Adrenal gland (tissue), 12 donors: ENCODE measurements around the gene ENAM. TPM values are rescaled to one million over a fixed set of nuclear protein-coding genes. Genes with fewer than 3 reads are reported as not detected.
"Not testable (repeated sequence)": the region's sequence is repeated elsewhere in the genome, so short reads cannot be mapped to it uniquely, and the experiment has no call there.

ENCODE experiments used
- DNase-seq, 7 donors: peaks; one replicate each; pipeline ENCODE4 v3.0.0-alpha.2; 2019 to 2020
- H3K27ac ChIP-seq, 5 donors: fragments of 200-600 bp; sonication (generic) in 4 of 5; 1 replicate in 3 of 5; 2 replicates in 2 of 5; pipeline versions ENCODE4 v1.5.1 to v1.8.0; 2016 to 2020; ENCODE audit warnings: mild to moderate bottlenecking in 1 of 5
- H3K27me3 ChIP-seq: fragments of 200-600 bp; 2 replicates; pipeline ENCODE4 v1.8.0; 2021
- H3K36me3 ChIP-seq, 2 donors: fragments of 200-600 bp; replicated peaks in 1 of 2; 1 replicate in 1 of 2; 2 replicates in 1 of 2; pipeline versions ENCODE4 v1.5.1 to v1.8.0; 2018 to 2022
- H3K4me1 ChIP-seq, 2 donors: fragments of 200-600 bp; replicated peaks in 1 of 2; 1 replicate in 1 of 2; 2 replicates in 1 of 2; pipeline versions ENCODE4 v1.5.1 to v1.8.0; 2018 to 2021
- H3K4me3 ChIP-seq, 4 donors: fragments of 200-600 bp; sonication (generic) in 3 of 4; one replicate each; pipeline ENCODE4 v1.5.1; 2016 to 2018
- H3K9me3 ChIP-seq, 3 donors: fragments of 200-600 bp; sonication (generic) in 1 of 3; replicated peaks in 1 of 3; 1 replicate in 2 of 3; 2 replicates in 1 of 3; pipeline versions ENCODE4 v1.5.1 to v1.8.0; 2016 to 2021
- CTCF ChIP-seq, 6 experiments: fragments of 450-650 bp in 4 of 6; fragments of 200-600 bp in 2 of 6; sonication (generic) in 1 of 6; IDR thresholded peaks; 1 replicate in 5 of 6; 2 replicates in 1 of 6; pipeline versions ENCODE4 v1.5.1 to v1.8.0; 2016 to 2021; ENCODE audit warnings: antibody characterized with exemption in 6 of 6, mild to moderate bottlenecking in 2 of 6, moderate library complexity in 1 of 6
- POLR2A ChIP-seq, 2 donors: fragments of 450-650 bp; IDR thresholded peaks; one replicate each; pipeline ENCODE4 v1.6.1; 2017; ENCODE audit warnings: antibody characterized with exemption in 2 of 2, mild to moderate bottlenecking in 2 of 2, moderate library complexity in 1 of 2
- WGBS, 4 donors: extraction: QIAGEN DNeasy Blood & Tissue Kit in 2 of 4; methylation state at CpG; one replicate each; pipeline versions ENCODE4 v1.1.5 to v1.1.7; 2013 to 2017; 5-methylcytosine and 5-hydroxymethylcytosine counted together
- intact Hi-C, 2 donors: fragments of 100-400 bp; cut with DNase I; formaldehyde crosslinking; loops; one replicate each; pipeline versions ENCODE4 v1.14.1 to v1.15.0; 2022 to 2023
- polyA plus RNA-seq, 3 donors: library from polyadenylated mRNA; stranded (reverse); fragments of 200-250 nt in 2 of 3; fragments of 350-450 nt in 1 of 3; fragmentation: Illumina TruSeq in 1 of 3; extraction: RNeasy Lipid Tissue Mini Kit (QIAGEN cat#74804) in 1 of 3; gene quantifications; one replicate each; pipeline ENCODE4 v1.2.3, GENCODE V29; 2013 to 2014
- total RNA-seq, 9 donors: library from RNA; depleted of rRNA in 4 of 9; stranded (reverse); fragments of >200 nt in 4 of 9; fragments of 120-200 nt in 1 of 9; fragmentation: NEBNext Ultra II Directional in 1 of 9; extraction: Animal tissue kit (Norgen Biotek cat#: 25700) in 1 of 9; gene quantifications; one replicate each; pipeline versions ENCODE4 v1.1.0 to v1.2.4, GENCODE V29; 2013 to 2023
- donor health status: healthy with polysubstance abuse.
- donor health status: Bipolar disorder and iron deficiency.
- donor health status: DM: yes; HTN: yes; CAD: no.
- donor health status: DM: no; HTN: no; CAD: no.
- donor health status: DM: no; HTN: no; CAD: no.
- donor health status: DM: yes; HTN: yes; CAD: no.

ENAM gene
- total and polyA plus RNA-seq, 12 donors, result under 0.01 to 0.33 TPM; not detected in 10

- peak within 1 kb of the TSS; percentile 85 to 97 (median 89) for H3K27ac ChIP-seq
- H3K36me3 ChIP-seq, result peaks cover 0 to 4% of the 10 kb centered on the region in 2 donors
- peak; percentile 87 to 96 (median 94) for TF ChIP-seq CTCF (IDR thresholded peaks at IDR 0.05)
- TF ChIP-seq POLR2A (IDR thresholded peaks at IDR 0.05), result peak; percentile 60 to 79
- H3K4me3 ChIP-seq, result peak within 1 kb of the TSS; percentile 48 to 96 (median 54)
- H3K4me1 ChIP-seq, result peaks cover 21 to 33% of the 10 kb centered on the region in 2 donors
- H3K27me3 ChIP-seq, result no peaks in the 10 kb centered on the region
- intact Hi-C loops, result loop anchor here in 1 of 2 donors (10.0 kb wide), 1 partner anchor 147 kb away; the partner anchor contains the start of gene GRSF1
- DNase-seq, result peak; percentile 96 to 98 (median 96)
- 0 to 1% (median 0%) methylated on average over 37 to 70 of the region's 70 CpGs for WGBS, 4 donors
- H3K9me3 ChIP-seq, result no peaks in the 10 kb centered on the region
Observed at GRCh38 chr4:70687821-70688794, 59.6 kb downstream of the ENAM start, which contains the start of gene UTP3. Gene UTP3 (plus strand): TSS chr4:70688532. CDS start chr4:70688678, 146 bp downstream.

GRCh38 chr4:70688795-70689231, 60.3 kb downstream of the ENAM start:
- peak overlapping the region; percentile 48 to 96 (median 54) for H3K4me3 ChIP-seq
- H3K9me3 ChIP-seq, result no peaks in the 10 kb centered on the region
- no peaks in the 10 kb centered on the region for H3K27me3 ChIP-seq
- 1 to 2% (median 1%) methylated on average over 19 of the region's 19 CpGs for WGBS, 4 donors
- H3K36me3 ChIP-seq, result peaks cover 0 to 4% of the 10 kb centered on the region in 2 donors
- H3K4me1 ChIP-seq, result peaks cover 21 to 33% of the 10 kb centered on the region in 2 donors
- TF ChIP-seq CTCF (IDR thresholded peaks at IDR 0.05) (no peak), POLR2A (IDR thresholded peaks at IDR 0.05) (no peak)
- intact Hi-C loops, result loop anchor here in 1 of 2 donors (10.0 kb wide), 1 partner anchor 146 kb away; the partner anchor contains the start of gene GRSF1
- DNase-seq, result peak in 1 of 7 donors; percentile 31
- H3K27ac ChIP-seq, result peak overlapping the region; percentile 50 to 97 (median 89)

GRCh38 chr4:70691661-70692060, 63.1 kb downstream of the ENAM start:
- 53 to 67% (median 63%) methylated on average over 1 of the region's 1 CpG for WGBS, 4 donors
- no peak for DNase-seq
- H3K27me3 ChIP-seq, result no peaks in the 10 kb centered on the region

GRCh38 chr4:70694633-70695032, 66.1 kb downstream of the ENAM start:
- H3K27me3 ChIP-seq, result not testable (repeated sequence)
- H3K4me1 ChIP-seq, result peaks cover 9 to 26% of the 10 kb centered on the region in 2 donors
- 91 to 96% (median 93%) methylated on average over 7 of the region's 7 CpGs for WGBS, 4 donors

More at GRCh38 chr4:70691661-70692060, 63.1 kb downstream of the ENAM start:
- Histone ChIP-seq H3K36me3 (peaks cover 0 to 4% of the 10 kb centered on the region in 2 donors), H3K4me1 (peaks cover 21 to 33% of the 10 kb centered on the region in 2 donors), H3K9me3 (no peaks in the 10 kb centered on the region), H3K4me3 (no peak overlapping the region), H3K27ac (peak overlapping the region in 1 of 5 donors; percentile 21)
- intact Hi-C loops, result no loop called here
- TF ChIP-seq CTCF (IDR thresholded peaks at IDR 0.05), result no peak
- no peak for TF ChIP-seq POLR2A (IDR thresholded peaks at IDR 0.05)

More at GRCh38 chr4:70694633-70695032, 66.1 kb downstream of the ENAM start:
- DNase-seq, H3K27ac ChIP-seq, H3K9me3 ChIP-seq, H3K36me3 ChIP-seq, intact Hi-C loops, H3K4me3 ChIP-seq: not testable (repeated sequence)

Other genes starting within 250 kb of the ENAM start
- 1 to 10 TPM in 1 of 9 donors, under 1 TPM in 1, not detected in 7; 0.47 to 1.5 TPM for gene SMR3B, start 245.6 kb upstream of the ENAM start, total RNA-seq
- 1 to 10 TPM in 1 of 3 donors, not detected in 2; 8.9 TPM for gene SMR3B, start 245.6 kb upstream of the ENAM start, polyA plus RNA-seq
- not detected for gene OPRPN, start 230.8 kb upstream of the ENAM start, total RNA-seq
- gene OPRPN, start 230.8 kb upstream of the ENAM start, polyA plus RNA-seq, result not detected
- not detected for gene MUC7, start 156.5 kb upstream of the ENAM start, total RNA-seq
- gene MUC7, start 156.5 kb upstream of the ENAM start, polyA plus RNA-seq, result not detected
- gene AMTN, start 110.2 kb upstream of the ENAM start, total RNA-seq, result not detected
- not detected for gene AMTN, start 110.2 kb upstream of the ENAM start, polyA plus RNA-seq
- not detected for gene AMBN, start 36.5 kb upstream of the ENAM start, total RNA-seq
- not detected for gene AMBN, start 36.5 kb upstream of the ENAM start, polyA plus RNA-seq
- gene JCHAIN, start 37.8 kb downstream of the ENAM start, total RNA-seq, result 10 to 100 TPM in 1 of 9 donors, 1 to 10 TPM in 5, under 1 TPM in 2, not detected in 1; 0.11 to 24.9 (median 1.9) TPM
- 100 to 1,000 TPM in 1 of 3 donors, 1 to 10 TPM in 1, under 1 TPM in 1; 0.98 to 124 (median 8.3) TPM for gene JCHAIN, start 37.8 kb downstream of the ENAM start, polyA plus RNA-seq
- gene UTP3, start 59.8 kb downstream of the ENAM start, total RNA-seq, result 10 to 100 TPM; 14.9 to 39.3 (median 23.1) TPM
- 10 to 100 TPM; 31.9 to 51.1 (median 34.0) TPM for gene UTP3, start 59.8 kb downstream of the ENAM start, polyA plus RNA-seq
- gene RUFY3, start 93.2 kb downstream of the ENAM start, total RNA-seq, result 100 to 1,000 TPM in 2 of 9 donors, 10 to 100 TPM in 7; 41.8 to 141 (median 87.3) TPM
- gene RUFY3, start 93.2 kb downstream of the ENAM start, polyA plus RNA-seq, result 100 to 1,000 TPM in 1 of 3 donors, 10 to 100 TPM in 2; 44.8 to 118 (median 67.7) TPM
- gene GRSF1, start 211.1 kb downstream of the ENAM start, total RNA-seq, result 100 to 1,000 TPM in 4 of 9 donors, 10 to 100 TPM in 5; 64.1 to 109 (median 95.5) TPM
- 100 to 1,000 TPM in 1 of 3 donors, 10 to 100 TPM in 2; 35.6 to 149 (median 36.6) TPM for gene GRSF1, start 211.1 kb downstream of the ENAM start, polyA plus RNA-seq